Neuronal stem cell (in vitro differentiated cells): Measurements from ENCODE around the gene UNC13D.

Experiments
- DNase-seq: peaks from one replicate; pipeline ENCODE4 v3.0.0-alpha.2; 2013; ENCODE audit warnings: low spot score
- H2AFZ ChIP-seq: one replicate; pipeline ENCODE4 v1.6.1; 2013; ENCODE audit warnings: mild to moderate bottlenecking, low read length, inconsistent platforms
- H2AK5ac ChIP-seq: 2 replicates; pipeline ENCODE4 v1.6.1; 2013; ENCODE audit warnings: low read depth, mild to moderate bottlenecking, inconsistent platforms, low read length, moderate library complexity, mixed read lengths
- H2BK120ac ChIP-seq: 2 replicates; pipeline ENCODE4 v1.6.1; 2013; ENCODE audit warnings: low read depth, mild to moderate bottlenecking, inconsistent platforms, low read length, moderate library complexity, mixed read lengths
- H2BK12ac ChIP-seq: one replicate; pipeline ENCODE4 v1.6.1; 2013; ENCODE audit warnings: low read length, inconsistent platforms
- H2BK15ac ChIP-seq: 2 replicates; pipeline ENCODE4 v1.6.1; 2013; ENCODE audit warnings: mild to moderate bottlenecking, low read length, inconsistent platforms, mixed read lengths
- H2BK5ac ChIP-seq: one replicate; pipeline ENCODE4 v1.6.1; 2013; ENCODE audit warnings: inconsistent platforms, mild to moderate bottlenecking, low read length, moderate library complexity
- H3K14ac ChIP-seq: one replicate; pipeline ENCODE4 v1.6.1; 2013; ENCODE audit warnings: low read length, inconsistent platforms
- H3K18ac ChIP-seq: 2 replicates; pipeline ENCODE4 v1.6.1; 2013; ENCODE audit warnings: low read length, inconsistent platforms
- H3K23ac ChIP-seq: 2 replicates; pipeline ENCODE4 v1.6.1; 2013; ENCODE audit warnings: low read depth, mild to moderate bottlenecking, mixed read lengths, low read length, inconsistent platforms; ENCODE audit not compliant: poor library complexity
- H3K27ac ChIP-seq: replicated peaks from 3 replicates; pipeline ENCODE4 v1.5.1; 2013; ENCODE audit warnings: low read length, inconsistent platforms
- H3K27me3 ChIP-seq, 3 experiments: 2 replicates each; pipeline ENCODE4 v1.6.1; 2013; ENCODE audit warnings: low read length in 3 of 3, mild to moderate bottlenecking in 2 of 3, inconsistent platforms in 1 of 3, low read depth in 1 of 3, mixed read lengths in 1 of 3, moderate library complexity in 1 of 3; ENCODE audit not compliant: control insufficient read depth in 3 of 3, insufficient read depth in 3 of 3
- H3K36me3 ChIP-seq, 2 donors: replicated peaks in 1 of 2; 2 replicates each; pipeline ENCODE4 v1.6.1; 2013; ENCODE audit warnings: low read length in 2 of 2; ENCODE audit not compliant: control insufficient read depth in 2 of 2, insufficient read depth in 2 of 2
- H3K4ac ChIP-seq: 2 replicates; pipeline ENCODE4 v1.6.1; 2013; ENCODE audit warnings: inconsistent platforms, mild to moderate bottlenecking, low read length, moderate library complexity
- H3K4me1 ChIP-seq, 2 donors: 1 replicate in 1 of 2; 2 replicates in 1 of 2; pipeline ENCODE4 v1.6.1; 2013; ENCODE audit warnings: low read length in 2 of 2, low read depth in 1 of 2; ENCODE audit not compliant: control insufficient read depth in 2 of 2, insufficient read depth in 1 of 2
- H3K4me2 ChIP-seq: one replicate; pipeline ENCODE4 v1.6.1; 2013; ENCODE audit warnings: mild to moderate bottlenecking, low read length, inconsistent platforms; ENCODE audit not compliant: insufficient read depth, poor library complexity, severe bottlenecking
- H3K4me3 ChIP-seq, 2 donors: 2 replicates each; pipeline ENCODE4 v1.5.1; 2013; ENCODE audit warnings: low read length in 2 of 2, mild to moderate bottlenecking in 2 of 2, inconsistent platforms in 1 of 2, moderate library complexity in 1 of 2
- H3K79me1 ChIP-seq: one replicate; pipeline ENCODE4 v1.6.1; 2013; ENCODE audit warnings: low read depth, mild to moderate bottlenecking, inconsistent platforms, low read length, moderate library complexity
- H3K9ac ChIP-seq: one replicate; pipeline ENCODE4 v1.6.1; 2013; ENCODE audit warnings: mild to moderate bottlenecking, low read depth, low read length, inconsistent platforms; ENCODE audit not compliant: poor library complexity
- H3K9me3 ChIP-seq, 2 donors: replicated peaks in 1 of 2; 2 replicates each; pipeline versions ENCODE3 to v1.6.1; 2013; ENCODE audit warnings: low read length in 2 of 2, mild to moderate bottlenecking in 2 of 2, inconsistent platforms in 1 of 2, low read depth in 1 of 2, mixed read lengths in 1 of 2, moderate library complexity in 1 of 2; ENCODE audit not compliant: control insufficient read depth in 2 of 2, insufficient read depth in 1 of 2
- H4K8ac ChIP-seq: one replicate; pipeline ENCODE4 v1.6.1; 2013; ENCODE audit warnings: low read depth, mild to moderate bottlenecking, inconsistent platforms, low read length, moderate library complexity
- H4K91ac ChIP-seq: one replicate; pipeline ENCODE4 v1.6.1; 2013; ENCODE audit warnings: low read length, low read depth, mild to moderate bottlenecking, inconsistent platforms; ENCODE audit not compliant: poor library complexity
- WGBS, 2 donors: extraction: QIAGEN DNeasy Blood & Tissue Kit; methylation state at CpG; one replicate each; pipeline ENCODE4 v1.1.7; 2013; ENCODE audit warnings: missing lambda C conversion rate in 2 of 2, mixed read lengths in 1 of 2; ENCODE audit not compliant: insufficient read length in 2 of 2, insufficient replicate concordance in 1 of 2; ENCODE audit errors: extremely low coverage in 2 of 2; 5-methylcytosine and 5-hydroxymethylcytosine counted together

UNC13D gene

GRCh38 chr17:75791254-75791653 lies 53.0 kb downstream of the UNC13D start:
- H3K36me3 ChIP-seq, result peaks cover 12 to 80% of the 10 kb centered on the region in 2 donors

GRCh38 chr17:75785016-75785890 lies 59.0 kb downstream of the UNC13D start:
- Histone ChIP-seq H3K27ac (peak overlapping the region; percentile 98), H3K4me2 (peak overlapping the region; percentile 84), H2BK15ac (peak overlapping the region; percentile 0), H2BK120ac (peak overlapping the region; percentile 52), H4K91ac (peak overlapping the region; percentile 94), H2AK5ac (peak overlapping the region; percentile 99), H3K23ac (peak overlapping the region; percentile 95), H3K79me1 (peaks cover 6% of the 10 kb centered on the region), H3K36me3 (peaks cover 0 to 31% of the 10 kb centered on the region in 2 donors), H3K9ac (peak overlapping the region; percentile 98), H3K18ac (peak overlapping the region; percentile 84), H3K4me3 (peak overlapping the region; percentile 51 to 90), H2AFZ (peak overlapping the region; percentile 87), H3K27me3 (no peaks in the 10 kb centered on the region), H2BK12ac (no peak overlapping the region), H3K14ac (peak overlapping the region; percentile 28), H3K9me3 (peaks cover 0 to 12% of the 10 kb centered on the region in 2 donors), H4K8ac (no peak overlapping the region), H3K4me1 (peaks cover 4 to 21% of the 10 kb centered on the region in 2 donors), H3K4ac (peak overlapping the region; percentile 54), H2BK5ac (peak overlapping the region; percentile 57)
- no CpG with 5 or more reads among the region's 43 CpGs for WGBS, 2 donors
- peak; percentile 86 for DNase-seq

More at GRCh38 chr17:75791254-75791653, 53.0 kb downstream of the UNC13D start:
- peaks cover 2% of the 10 kb centered on the region for H3K79me1 ChIP-seq
- no peak overlapping the region for H3K14ac ChIP-seq
- H3K4me1 ChIP-seq, result peaks cover 0 to 2% of the 10 kb centered on the region in 2 donors
- H3K9ac ChIP-seq, result no peak overlapping the region
- H2BK5ac ChIP-seq, result no peak overlapping the region
- no peak overlapping the region for H2AFZ ChIP-seq
- H3K18ac ChIP-seq, result no peak overlapping the region
- no peak overlapping the region for H3K4me3 ChIP-seq
- no peak overlapping the region for H4K91ac ChIP-seq
- H3K4ac ChIP-seq, result no peak overlapping the region
- no peak overlapping the region for H3K4me2 ChIP-seq
- H4K8ac ChIP-seq, result no peak overlapping the region
- H2AK5ac ChIP-seq, result no peak overlapping the region
- peaks cover 0 to 8% of the 10 kb centered on the region in 2 donors for H3K9me3 ChIP-seq
- H3K27me3 ChIP-seq, result no peaks in the 10 kb centered on the region
- DNase-seq, result no peak
- no peak overlapping the region for H2BK15ac ChIP-seq
- H2BK12ac ChIP-seq, result no peak overlapping the region
- WGBS, 2 donors, result no CpG with 5 or more reads among the region's 6 CpGs
- H2BK120ac ChIP-seq, result no peak overlapping the region
- no peak overlapping the region for H3K23ac ChIP-seq
- no peak overlapping the region for H3K27ac ChIP-seq

GRCh38 chr17:75784473-75785015 lies 59.7 kb downstream of the UNC13D start, which contains the start of gene UNK:
Gene UNK, plus strand, starts transcription at chr17:75784806. Its CDS starts 75 bp downstream, at chr17:75784881.
- Histone ChIP-seq H3K27me3 (no peaks in the 10 kb centered on the region), H2AK5ac (peak within 1 kb of the TSS; percentile 99), H2AFZ (peak within 1 kb of the TSS; percentile 87), H2BK5ac (peak within 1 kb of the TSS; percentile 57), H3K36me3 (peaks cover 0 to 27% of the 10 kb centered on the region in 2 donors), H2BK15ac (peak within 1 kb of the TSS; percentile 0), H4K8ac (no peak within 1 kb of the TSS), H3K18ac (peak within 1 kb of the TSS; percentile 84), H3K4me3 (peak within 1 kb of the TSS; percentile 51 to 90), H4K91ac (peak within 1 kb of the TSS; percentile 94), H3K23ac (peak within 1 kb of the TSS; percentile 95), H3K4ac (peak within 1 kb of the TSS; percentile 54), H3K14ac (peak within 1 kb of the TSS; percentile 32), H3K9ac (peak within 1 kb of the TSS; percentile 98), H3K9me3 (peaks cover 0 to 12% of the 10 kb centered on the region in 2 donors), H2BK120ac (peak within 1 kb of the TSS; percentile 52), H3K79me1 (peaks cover 6% of the 10 kb centered on the region), H3K4me2 (peak within 1 kb of the TSS; percentile 84), H3K4me1 (peaks cover 4 to 21% of the 10 kb centered on the region in 2 donors), H3K27ac (peak within 1 kb of the TSS; percentile 98), H2BK12ac (no peak within 1 kb of the TSS)
- peak; percentile 98 for DNase-seq
- WGBS, 2 donors, result no CpG with 5 or more reads among the region's 45 CpGs
